Calu3 (cell line): ENCODE data around the gene CACNA1F. TPM values are rescaled to one million over a fixed set of nuclear protein-coding genes. Genes with fewer than 3 reads are reported as not detected.

Experiments used
- BruUV-seq: library from RNA; stranded (reverse); fragments of 400-500 nt; replicated peaks from 2 replicates; lab custom pipeline; 2021; lab: Mats Ljungman, UMichigan
- CTCF ChIA-PET: fragments of 300-600 bp; sonication (Branson Sonifier 250); formaldehyde crosslinking; loops from one replicate; lab custom pipeline; 2022; ENCODE audit warnings: antibody characterized with exemption; lab: Charles Lee
- DNase-seq: peaks from one replicate; pipeline ENCODE4 v3.0.0; 2022
- H3K27ac Mint-ChIP-seq: one replicate; pipeline ENCODE4 v1.8.0; 2022; ENCODE audit warnings: mixed read lengths; ENCODE audit not compliant: unreplicated experiment
- H3K27me3 Mint-ChIP-seq: one replicate; pipeline ENCODE4 v1.8.0; 2022; ENCODE audit warnings: mixed read lengths; ENCODE audit not compliant: unreplicated experiment
- H3K36me3 Mint-ChIP-seq: one replicate; pipeline ENCODE4 v1.8.0; 2022; ENCODE audit warnings: mild to moderate bottlenecking, moderate library complexity, mixed read lengths; ENCODE audit not compliant: insufficient read depth, unreplicated experiment
- H3K4me1 Mint-ChIP-seq: one replicate; pipeline ENCODE4 v1.8.0; 2022; ENCODE audit warnings: mild to moderate bottlenecking, low read depth, mixed read lengths; ENCODE audit not compliant: unreplicated experiment
- H3K4me3 Mint-ChIP-seq: one replicate; pipeline ENCODE4 v1.8.0; 2022; ENCODE audit warnings: mild to moderate bottlenecking, low read depth, moderate library complexity, mixed read lengths; ENCODE audit not compliant: unreplicated experiment
- H3K9me3 Mint-ChIP-seq: one replicate; pipeline ENCODE4 v1.8.0; 2022; ENCODE audit warnings: low read depth, mixed read lengths; ENCODE audit not compliant: unreplicated experiment
- intact Hi-C: fragments of 100-400 bp; cut with micrococcal nuclease; formaldehyde crosslinking; loops from one replicate; pipeline ENCODE4 v1.10.0; 2022; ENCODE audit not compliant: unreplicated experiment
- total RNA-seq: library from RNA; stranded (reverse); gene quantifications from 2 replicates; pipeline ENCODE4 v1.2.3, GENCODE V29; 2022
- TF ChIP-seq, protein P1 (sequence below): fragments of 200-600 bp; IDR thresholded peaks from one replicate; pipeline ENCODE4 v1.8.0; 2022; ENCODE audit warnings: antibody characterized with exemption; ENCODE audit not compliant: unreplicated experiment

The CACNA1F gene
- total RNA-seq, 1 experiment from 2014 or later = not detected

DNA sequence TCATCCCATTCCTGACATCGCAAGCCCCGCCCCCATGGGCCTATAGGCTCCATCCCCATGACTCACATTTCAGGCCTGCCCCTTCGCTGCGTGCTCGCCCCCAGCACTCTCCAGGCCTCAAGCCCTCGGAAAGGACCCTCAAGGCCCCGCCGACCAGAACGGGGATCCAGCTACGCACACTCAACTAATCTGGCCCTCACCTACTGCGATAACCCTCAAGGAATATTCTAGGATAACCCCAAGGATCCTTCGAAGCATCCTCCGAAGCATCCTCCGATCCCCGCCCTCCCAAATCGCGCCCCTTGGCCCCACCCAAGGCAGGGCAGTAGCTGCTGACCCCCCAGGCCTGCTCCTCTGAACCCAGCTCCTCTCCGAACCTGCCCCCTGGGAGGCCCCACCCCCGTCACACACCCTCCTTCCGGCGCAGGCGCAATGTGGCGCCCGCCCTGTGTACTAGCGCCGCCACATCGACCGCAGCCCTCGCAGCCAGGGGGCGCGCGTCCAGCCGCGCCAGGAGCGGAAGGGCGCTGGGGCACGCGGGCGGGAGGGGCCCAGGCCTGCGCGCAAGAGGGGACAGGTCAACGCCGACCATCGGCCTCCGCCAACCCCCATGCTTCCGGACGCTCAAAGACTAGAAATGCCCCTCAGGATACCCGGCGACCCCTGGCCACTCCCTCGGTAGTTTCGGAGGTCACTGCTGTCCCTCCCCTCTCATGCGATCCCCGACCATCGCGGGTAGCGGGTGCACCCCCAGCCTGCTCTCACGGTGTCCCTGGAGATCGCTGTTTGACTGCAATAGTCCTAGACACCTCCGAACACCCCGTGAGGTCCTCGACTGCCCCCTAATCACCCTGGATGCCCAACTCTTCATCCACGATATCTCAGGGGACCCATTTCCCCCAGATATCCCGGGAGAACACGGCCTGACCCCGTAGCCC is 77.0 kb downstream of the CACNA1F start:
- intact Hi-C loops = no loop called here
- peak; percentile 87 for DNase-seq
- Mint-ChIP-seq H3K27ac (peak overlapping the region; percentile 96), H3K4me1 (peaks cover 27% of the 10 kb centered on the region), H3K36me3 (peaks cover 12% of the 10 kb centered on the region), H3K27me3 (no peaks in the 10 kb centered on the region), H3K4me3 (peak overlapping the region; percentile 89), H3K9me3 (peaks cover under 1% of the 10 kb centered on the region)
- TF ChIP-seq, protein P1, sequence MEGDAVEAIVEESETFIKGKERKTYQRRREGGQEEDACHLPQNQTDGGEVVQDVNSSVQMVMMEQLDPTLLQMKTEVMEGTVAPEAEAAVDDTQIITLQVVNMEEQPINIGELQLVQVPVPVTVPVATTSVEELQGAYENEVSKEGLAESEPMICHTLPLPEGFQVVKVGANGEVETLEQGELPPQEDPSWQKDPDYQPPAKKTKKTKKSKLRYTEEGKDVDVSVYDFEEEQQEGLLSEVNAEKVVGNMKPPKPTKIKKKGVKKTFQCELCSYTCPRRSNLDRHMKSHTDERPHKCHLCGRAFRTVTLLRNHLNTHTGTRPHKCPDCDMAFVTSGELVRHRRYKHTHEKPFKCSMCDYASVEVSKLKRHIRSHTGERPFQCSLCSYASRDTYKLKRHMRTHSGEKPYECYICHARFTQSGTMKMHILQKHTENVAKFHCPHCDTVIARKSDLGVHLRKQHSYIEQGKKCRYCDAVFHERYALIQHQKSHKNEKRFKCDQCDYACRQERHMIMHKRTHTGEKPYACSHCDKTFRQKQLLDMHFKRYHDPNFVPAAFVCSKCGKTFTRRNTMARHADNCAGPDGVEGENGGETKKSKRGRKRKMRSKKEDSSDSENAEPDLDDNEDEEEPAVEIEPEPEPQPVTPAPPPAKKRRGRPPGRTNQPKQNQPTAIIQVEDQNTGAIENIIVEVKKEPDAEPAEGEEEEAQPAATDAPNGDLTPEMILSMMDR = peak; percentile 47
- BruUV-seq = no TSS peak
- CTCF ChIA-PET = interaction anchor here (0.6 to 1.6 kb wide), 7 partner anchors 11 to 197 kb away, joined by 3 to 12 read pairs (median 3); no protein-coding TSS in a partner anchor

DNA sequence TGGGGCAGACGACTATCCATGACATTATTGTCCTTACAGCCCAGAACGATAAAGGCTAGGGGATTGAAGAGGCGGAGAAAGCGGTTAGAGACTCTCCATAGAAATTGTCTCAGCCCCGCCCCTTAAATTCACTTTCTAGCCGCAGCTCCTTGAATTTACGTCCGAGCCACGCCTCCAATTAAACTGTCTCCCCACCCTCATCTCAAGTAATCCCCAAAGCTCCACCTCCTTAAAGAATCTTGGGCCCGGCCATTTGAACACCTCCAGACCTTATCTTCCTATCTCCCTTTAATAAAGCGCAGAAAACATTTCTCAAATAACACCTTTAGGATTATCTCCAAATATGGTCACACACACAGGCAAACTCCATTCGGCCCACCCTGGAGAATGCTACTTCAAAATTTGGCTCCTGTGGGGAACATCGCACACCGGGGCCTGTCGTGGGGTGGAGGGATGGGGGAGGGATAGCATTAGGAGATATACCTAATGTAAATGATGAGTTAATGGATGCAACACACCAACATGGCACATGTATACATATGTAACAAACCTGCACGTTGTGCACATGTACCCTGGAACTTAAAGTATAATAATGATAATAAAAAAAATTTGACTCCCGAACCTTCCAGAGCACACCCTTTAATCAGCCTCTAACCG is 77.8 kb downstream of the CACNA1F start:
- peaks cover 27% of the 10 kb centered on the region for H3K4me1 Mint-ChIP-seq
- TF ChIP-seq, protein P1 = no peak
- H3K27me3 Mint-ChIP-seq = no peaks in the 10 kb centered on the region
- CTCF ChIA-PET = interaction anchor here (0.6 to 1.6 kb wide), 9 partner anchors 11 to 1090 kb away, joined by 3 to 12 read pairs (median 3); no protein-coding TSS in a partner anchor
- H3K9me3 Mint-ChIP-seq = peaks cover 3% of the 10 kb centered on the region
- H3K36me3 Mint-ChIP-seq = peaks cover 12% of the 10 kb centered on the region
- no TSS peak for BruUV-seq
- H3K27ac Mint-ChIP-seq = peak overlapping the region; percentile 96
- peak overlapping the region; percentile 89 for H3K4me3 Mint-ChIP-seq
- intact Hi-C loops = no loop called here
- peak; percentile 30 for DNase-seq

Other genes with a start within 250 kb of the CACNA1F start
- 92.8 and 97.8 TPM in 2 replicates for gene GRIPAP1, start 231.1 kb downstream of the CACNA1F start, total RNA-seq
- gene TFE3, start 190.0 kb downstream of the CACNA1F start, total RNA-seq = 32.2 and 35.1 TPM in 2 replicates
- gene CCDC120, start 174.3 kb downstream of the CACNA1F start, total RNA-seq = 30.8 and 39.0 TPM in 2 replicates
- 11.5 and 16.1 TPM in 2 replicates for gene PRAF2, start 159.3 kb downstream of the CACNA1F start, total RNA-seq
- gene WDR45, start 153.5 kb downstream of the CACNA1F start, total RNA-seq = 42.7 and 59.3 TPM in 2 replicates
- gene GPKOW, start 109.6 kb downstream of the CACNA1F start, total RNA-seq = 32.3 and 35.7 TPM in 2 replicates
- 13.9 and 16.6 TPM in 2 replicates for gene MAGIX, start 70.6 kb downstream of the CACNA1F start, total RNA-seq
- gene PLP2, start 61.4 kb downstream of the CACNA1F start, total RNA-seq = 222 and 273 TPM in 2 replicates
- gene PRICKLE3, start 47.0 kb downstream of the CACNA1F start, total RNA-seq = 22.3 and 24.3 TPM in 2 replicates
- 1.9 and 2.7 TPM in 2 replicates for gene SYP, start 33.1 kb downstream of the CACNA1F start, total RNA-seq
- 16.8 and 17.0 TPM in 2 replicates for gene CCDC22, start 2.1 kb upstream of the CACNA1F start, total RNA-seq
- gene FOXP3, start 31.4 kb upstream of the CACNA1F start, total RNA-seq = 0.26 TPM in 1 of 2 replicates, not detected in the other
- gene PPP1R3F, start 36.5 kb upstream of the CACNA1F start, total RNA-seq = 14.7 and 18.8 TPM in 2 replicates
- not detected in 2 replicates for gene GAGE10, start 70.3 kb upstream of the CACNA1F start, total RNA-seq
- not detected in 2 replicates for gene GAGE12J, start 88.7 kb upstream of the CACNA1F start, total RNA-seq
- not detected in 2 replicates for gene GAGE13, start 98.2 kb upstream of the CACNA1F start, total RNA-seq